Measurements from ENCODE around the gene PGAP6.

Gene PGAP6

GRCh38 chr16:324451-325334 is 57.1 kb downstream of the PGAP6 start:
- DNase-seq (ENCODE audit: low read depth), result peak; percentile 43

GRCh38 chr16:324201-324450 is 57.7 kb downstream of the PGAP6 start:
- DNase-seq (ENCODE audit: low read depth), result no peak

- DNase-seq (ENCODE audit: low read depth), result no peak
These were observed 59.2 kb downstream of the PGAP6 start for GRCh38 chr16:322476-323143.

GRCh38 chr16:321532-321931 is 60.2 kb downstream of the PGAP6 start:
- DNase-seq (ENCODE audit: low read depth), result no peak
